HEK293 (cell line): ENCODE measurements around the gene SLC18A3.

Experiments used
- OSR2 ChIP-seq: fragments of 450-650 bp; formaldehyde crosslinking; IDR thresholded peaks from 2 replicates; pipeline ENCODE4 v1.5.1; 2016; ENCODE audit warnings: missing biosample characterization, missing genetic modification characterization
- OVOL3 ChIP-seq: fragments of 450-650 bp; formaldehyde crosslinking; IDR thresholded peaks from 2 replicates; pipeline ENCODE4 v1.5.1; 2016; ENCODE audit warnings: missing biosample characterization, missing genetic modification characterization
- YY1 ChIP-seq: fragments of 450-650 bp; formaldehyde crosslinking; IDR thresholded peaks from 2 replicates; pipeline ENCODE4 v1.5.1; 2018; ENCODE audit warnings: missing biosample characterization, missing genetic modification characterization
- ZEB2 ChIP-seq: fragments of 450-650 bp; formaldehyde crosslinking; IDR thresholded peaks from 2 replicates; pipeline ENCODE4 v1.5.1; 2016; ENCODE audit warnings: missing biosample characterization, missing genetic modification characterization
- ZNF521 ChIP-seq: fragments of 450-650 bp; formaldehyde crosslinking; IDR thresholded peaks from 2 replicates; pipeline ENCODE4 v1.5.1; 2017; ENCODE audit warnings: missing biosample characterization, mild to moderate bottlenecking, missing genetic modification characterization
- ZNF529 ChIP-seq: fragments of 450-650 bp; formaldehyde crosslinking; IDR thresholded peaks from 2 replicates; pipeline ENCODE4 v1.5.1; 2017; ENCODE audit warnings: missing genetic modification characterization, missing biosample characterization; ENCODE audit not compliant: insufficient replicate concordance
- ZNF670 ChIP-seq: fragments of 450-650 bp; formaldehyde crosslinking; IDR thresholded peaks from 2 replicates; pipeline ENCODE4 v1.5.1; 2016; ENCODE audit warnings: missing biosample characterization, missing genetic modification characterization, low read depth
- TF ChIP-seq, protein P1 (sequence below): sonication (generic); formaldehyde crosslinking; IDR thresholded peaks from 2 replicates; pipeline ENCODE4 v1.8.1; 2022; ENCODE audit warnings: mild to moderate bottlenecking, moderate library complexity, missing genetic modification reagents
- TF ChIP-seq, protein P2 (sequence below): fragments of 450-650 bp; formaldehyde crosslinking; IDR thresholded peaks from 2 replicates; pipeline ENCODE4 v1.5.1; 2016; ENCODE audit warnings: missing biosample characterization, missing genetic modification characterization
- TF ChIP-seq, protein P3 (sequence below): fragments of 450-650 bp; formaldehyde crosslinking; IDR thresholded peaks from 2 replicates; pipeline ENCODE4 v1.5.1; 2016; ENCODE audit warnings: missing biosample characterization, missing genetic modification characterization
- TF ChIP-seq, protein P4 (sequence below): fragments of 450-650 bp; formaldehyde crosslinking; IDR thresholded peaks from 2 replicates; pipeline ENCODE4 v1.5.1; 2016; ENCODE audit warnings: missing biosample characterization, missing genetic modification characterization, borderline replicate concordance

DNA sequence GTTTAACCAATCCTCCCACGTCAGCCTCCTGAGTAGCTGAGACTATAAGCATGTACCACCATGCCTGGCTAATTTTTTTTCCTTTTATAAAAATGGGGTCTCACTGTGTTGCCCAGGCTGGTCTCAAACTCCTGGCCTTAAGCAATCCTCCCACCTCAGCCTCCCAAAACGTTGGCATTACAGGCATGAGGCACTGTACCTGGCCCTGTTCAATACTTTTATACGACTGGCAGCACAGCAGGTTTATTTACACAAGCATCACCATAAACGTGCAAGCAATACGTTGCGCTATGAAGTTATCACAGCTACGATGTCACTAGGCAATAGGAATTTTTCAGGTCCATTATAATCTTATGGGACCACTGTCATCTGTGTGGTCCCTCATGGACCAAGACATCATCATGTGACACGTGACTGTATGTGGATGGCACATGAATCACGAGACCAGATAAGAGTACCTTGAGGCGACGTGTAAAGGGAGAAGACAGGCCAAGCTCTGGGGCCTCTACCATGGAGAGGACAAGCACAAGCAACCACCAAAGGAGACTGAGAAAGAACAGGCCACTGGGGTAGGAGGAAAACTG is 34.5 kb upstream of the SLC18A3 start:
- TF ChIP-seq YY1: no peak
- no peak for TF ChIP-seq ZNF670 (tag by site-specific recombination)
- TF ChIP-seq, protein P1, sequence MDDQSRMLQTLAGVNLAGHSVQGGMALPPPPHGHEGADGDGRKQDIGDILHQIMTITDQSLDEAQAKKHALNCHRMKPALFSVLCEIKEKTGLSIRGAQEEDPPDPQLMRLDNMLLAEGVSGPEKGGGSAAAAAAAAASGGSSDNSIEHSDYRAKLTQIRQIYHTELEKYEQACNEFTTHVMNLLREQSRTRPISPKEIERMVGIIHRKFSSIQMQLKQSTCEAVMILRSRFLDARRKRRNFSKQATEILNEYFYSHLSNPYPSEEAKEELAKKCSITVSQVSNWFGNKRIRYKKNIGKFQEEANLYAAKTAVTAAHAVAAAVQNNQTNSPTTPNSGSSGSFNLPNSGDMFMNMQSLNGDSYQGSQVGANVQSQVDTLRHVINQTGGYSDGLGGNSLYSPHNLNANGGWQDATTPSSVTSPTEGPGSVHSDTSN (CRISPR knock-in tag): no peak
- TF ChIP-seq OVOL3 (tag by site-specific recombination): no peak
- TF ChIP-seq, protein P2, sequence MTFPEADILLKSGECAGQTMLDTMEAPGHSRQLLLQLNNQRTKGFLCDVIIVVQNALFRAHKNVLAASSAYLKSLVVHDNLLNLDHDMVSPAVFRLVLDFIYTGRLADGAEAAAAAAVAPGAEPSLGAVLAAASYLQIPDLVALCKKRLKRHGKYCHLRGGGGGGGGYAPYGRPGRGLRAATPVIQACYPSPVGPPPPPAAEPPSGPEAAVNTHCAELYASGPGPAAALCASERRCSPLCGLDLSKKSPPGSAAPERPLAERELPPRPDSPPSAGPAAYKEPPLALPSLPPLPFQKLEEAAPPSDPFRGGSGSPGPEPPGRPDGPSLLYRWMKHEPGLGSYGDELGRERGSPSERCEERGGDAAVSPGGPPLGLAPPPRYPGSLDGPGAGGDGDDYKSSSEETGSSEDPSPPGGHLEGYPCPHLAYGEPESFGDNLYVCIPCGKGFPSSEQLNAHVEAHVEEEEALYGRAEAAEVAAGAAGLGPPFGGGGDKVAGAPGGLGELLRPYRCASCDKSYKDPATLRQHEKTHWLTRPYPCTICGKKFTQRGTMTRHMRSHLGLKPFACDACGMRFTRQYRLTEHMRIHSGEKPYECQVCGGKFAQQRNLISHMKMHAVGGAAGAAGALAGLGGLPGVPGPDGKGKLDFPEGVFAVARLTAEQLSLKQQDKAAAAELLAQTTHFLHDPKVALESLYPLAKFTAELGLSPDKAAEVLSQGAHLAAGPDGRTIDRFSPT (tag by site-specific recombination): no peak
- TF ChIP-seq, protein P3, sequence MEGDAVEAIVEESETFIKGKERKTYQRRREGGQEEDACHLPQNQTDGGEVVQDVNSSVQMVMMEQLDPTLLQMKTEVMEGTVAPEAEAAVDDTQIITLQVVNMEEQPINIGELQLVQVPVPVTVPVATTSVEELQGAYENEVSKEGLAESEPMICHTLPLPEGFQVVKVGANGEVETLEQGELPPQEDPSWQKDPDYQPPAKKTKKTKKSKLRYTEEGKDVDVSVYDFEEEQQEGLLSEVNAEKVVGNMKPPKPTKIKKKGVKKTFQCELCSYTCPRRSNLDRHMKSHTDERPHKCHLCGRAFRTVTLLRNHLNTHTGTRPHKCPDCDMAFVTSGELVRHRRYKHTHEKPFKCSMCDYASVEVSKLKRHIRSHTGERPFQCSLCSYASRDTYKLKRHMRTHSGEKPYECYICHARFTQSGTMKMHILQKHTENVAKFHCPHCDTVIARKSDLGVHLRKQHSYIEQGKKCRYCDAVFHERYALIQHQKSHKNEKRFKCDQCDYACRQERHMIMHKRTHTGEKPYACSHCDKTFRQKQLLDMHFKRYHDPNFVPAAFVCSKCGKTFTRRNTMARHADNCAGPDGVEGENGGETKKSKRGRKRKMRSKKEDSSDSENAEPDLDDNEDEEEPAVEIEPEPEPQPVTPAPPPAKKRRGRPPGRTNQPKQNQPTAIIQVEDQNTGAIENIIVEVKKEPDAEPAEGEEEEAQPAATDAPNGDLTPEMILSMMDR: no peak
- TF ChIP-seq ZNF529 (tag by site-specific recombination): no peak
- TF ChIP-seq, protein P4, sequence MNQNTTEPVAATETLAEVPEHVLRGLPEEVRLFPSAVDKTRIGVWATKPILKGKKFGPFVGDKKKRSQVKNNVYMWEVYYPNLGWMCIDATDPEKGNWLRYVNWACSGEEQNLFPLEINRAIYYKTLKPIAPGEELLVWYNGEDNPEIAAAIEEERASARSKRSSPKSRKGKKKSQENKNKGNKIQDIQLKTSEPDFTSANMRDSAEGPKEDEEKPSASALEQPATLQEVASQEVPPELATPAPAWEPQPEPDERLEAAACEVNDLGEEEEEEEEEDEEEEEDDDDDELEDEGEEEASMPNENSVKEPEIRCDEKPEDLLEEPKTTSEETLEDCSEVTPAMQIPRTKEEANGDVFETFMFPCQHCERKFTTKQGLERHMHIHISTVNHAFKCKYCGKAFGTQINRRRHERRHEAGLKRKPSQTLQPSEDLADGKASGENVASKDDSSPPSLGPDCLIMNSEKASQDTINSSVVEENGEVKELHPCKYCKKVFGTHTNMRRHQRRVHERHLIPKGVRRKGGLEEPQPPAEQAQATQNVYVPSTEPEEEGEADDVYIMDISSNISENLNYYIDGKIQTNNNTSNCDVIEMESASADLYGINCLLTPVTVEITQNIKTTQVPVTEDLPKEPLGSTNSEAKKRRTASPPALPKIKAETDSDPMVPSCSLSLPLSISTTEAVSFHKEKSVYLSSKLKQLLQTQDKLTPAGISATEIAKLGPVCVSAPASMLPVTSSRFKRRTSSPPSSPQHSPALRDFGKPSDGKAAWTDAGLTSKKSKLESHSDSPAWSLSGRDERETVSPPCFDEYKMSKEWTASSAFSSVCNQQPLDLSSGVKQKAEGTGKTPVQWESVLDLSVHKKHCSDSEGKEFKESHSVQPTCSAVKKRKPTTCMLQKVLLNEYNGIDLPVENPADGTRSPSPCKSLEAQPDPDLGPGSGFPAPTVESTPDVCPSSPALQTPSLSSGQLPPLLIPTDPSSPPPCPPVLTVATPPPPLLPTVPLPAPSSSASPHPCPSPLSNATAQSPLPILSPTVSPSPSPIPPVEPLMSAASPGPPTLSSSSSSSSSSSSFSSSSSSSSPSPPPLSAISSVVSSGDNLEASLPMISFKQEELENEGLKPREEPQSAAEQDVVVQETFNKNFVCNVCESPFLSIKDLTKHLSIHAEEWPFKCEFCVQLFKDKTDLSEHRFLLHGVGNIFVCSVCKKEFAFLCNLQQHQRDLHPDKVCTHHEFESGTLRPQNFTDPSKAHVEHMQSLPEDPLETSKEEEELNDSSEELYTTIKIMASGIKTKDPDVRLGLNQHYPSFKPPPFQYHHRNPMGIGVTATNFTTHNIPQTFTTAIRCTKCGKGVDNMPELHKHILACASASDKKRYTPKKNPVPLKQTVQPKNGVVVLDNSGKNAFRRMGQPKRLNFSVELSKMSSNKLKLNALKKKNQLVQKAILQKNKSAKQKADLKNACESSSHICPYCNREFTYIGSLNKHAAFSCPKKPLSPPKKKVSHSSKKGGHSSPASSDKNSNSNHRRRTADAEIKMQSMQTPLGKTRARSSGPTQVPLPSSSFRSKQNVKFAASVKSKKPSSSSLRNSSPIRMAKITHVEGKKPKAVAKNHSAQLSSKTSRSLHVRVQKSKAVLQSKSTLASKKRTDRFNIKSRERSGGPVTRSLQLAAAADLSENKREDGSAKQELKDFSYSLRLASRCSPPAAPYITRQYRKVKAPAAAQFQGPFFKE (tag by site-specific recombination): no peak
- no peak for TF ChIP-seq OSR2 (tag by site-specific recombination)
- no peak for TF ChIP-seq ZEB2
- TF ChIP-seq ZNF521 (tag by site-specific recombination): no peak
